Activated CD4-positive, alpha-beta T cell treated with anti-CD3 and anti-CD28 coated beads, Interleukin-2, amount 10 ng/mL, durations not matched to agents 24 days and 14 days (primary cell): ENCODE measurements around the gene GUSB. TPM values are rescaled to one million over a fixed set of nuclear protein-coding genes. Genes with fewer than 3 reads are reported as not detected.

Experiments
- DNase-seq: peaks from one replicate; pipeline ENCODE4 v3.0.0; 2022
- H3K27ac Mint-ChIP-seq: one replicate; pipeline ENCODE4 v1.8.0; 2022; ENCODE audit warnings: mild to moderate bottlenecking, mixed read lengths
- H3K27me3 Mint-ChIP-seq: one replicate; pipeline ENCODE4 v1.8.0; 2022; ENCODE audit warnings: mixed read lengths
- H3K36me3 Mint-ChIP-seq: one replicate; pipeline ENCODE4 v1.8.0; 2022; ENCODE audit warnings: low read depth, mild to moderate bottlenecking, mixed read lengths
- H3K4me1 Mint-ChIP-seq: one replicate; pipeline ENCODE4 v1.8.0; 2021; ENCODE audit warnings: mixed read lengths
- H3K4me3 Mint-ChIP-seq: one replicate; pipeline ENCODE4 v1.8.0; 2022; ENCODE audit warnings: mild to moderate bottlenecking, moderate library complexity, mixed read lengths
- H3K9me3 Mint-ChIP-seq: one replicate; pipeline ENCODE4 v1.8.0; 2021; ENCODE audit warnings: mixed read lengths
- intact Hi-C: fragments of 100-400 bp; cut with micrococcal nuclease; formaldehyde crosslinking; loops from one replicate; pipeline ENCODE4 v1.15.1; 2023
- total RNA-seq: library from RNA; stranded (reverse); gene quantifications from 2 replicates; pipeline ENCODE4 v1.2.3, GENCODE V29; 2022

The GUSB gene
- total RNA-seq, 1 donor from 2014 or later: 52.2 TPM

DNA sequence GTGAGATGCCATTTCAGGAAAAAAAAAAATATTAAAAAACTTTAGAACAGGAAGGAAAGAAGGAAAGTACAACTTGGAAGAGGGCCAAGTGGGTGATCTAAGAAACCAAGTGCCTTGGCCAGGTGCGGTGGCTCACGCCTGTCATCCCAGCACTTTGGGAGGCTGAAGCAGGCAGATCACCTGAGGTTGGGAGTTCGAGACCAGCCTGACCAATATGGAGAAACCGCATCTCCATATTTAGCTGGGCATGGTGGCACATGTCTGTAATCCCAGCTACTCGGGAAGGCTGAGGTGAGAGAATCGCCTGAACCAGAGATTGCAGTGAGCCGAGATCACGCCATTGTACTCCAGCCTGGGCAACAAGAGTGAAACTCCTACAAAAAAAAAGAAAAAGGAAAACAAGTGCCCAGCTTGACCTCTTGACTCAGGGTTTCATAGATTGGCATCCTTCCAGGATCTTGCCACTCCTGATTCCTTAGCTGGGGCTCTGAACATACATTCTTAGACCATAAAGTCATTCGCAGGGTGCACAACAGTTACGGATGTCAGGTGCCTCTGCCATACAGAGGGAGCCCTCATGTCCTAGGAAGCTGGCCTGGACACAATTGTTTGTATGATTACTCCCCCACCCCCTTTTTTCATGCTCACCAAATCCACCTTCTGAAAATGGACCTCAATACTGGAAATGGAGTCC lies 2.1 kb upstream of the GUSB start:
- no peaks in the 10 kb centered on the region for H3K9me3 Mint-ChIP-seq
- H3K36me3 Mint-ChIP-seq: peaks cover 6% of the 10 kb centered on the region
- peaks cover 10% of the 10 kb centered on the region for H3K4me1 Mint-ChIP-seq
- no peak overlapping the region for H3K4me3 Mint-ChIP-seq
- intact Hi-C loops: loop anchor here (2.0 to 10.0 kb wide), 6 partner anchors 133 to 1679 kb away; partner anchors contain the start of genes SBDS and TYW1
- DNase-seq: no peak
- no peak overlapping the region for H3K27ac Mint-ChIP-seq
- H3K27me3 Mint-ChIP-seq: no peaks in the 10 kb centered on the region

DNA sequence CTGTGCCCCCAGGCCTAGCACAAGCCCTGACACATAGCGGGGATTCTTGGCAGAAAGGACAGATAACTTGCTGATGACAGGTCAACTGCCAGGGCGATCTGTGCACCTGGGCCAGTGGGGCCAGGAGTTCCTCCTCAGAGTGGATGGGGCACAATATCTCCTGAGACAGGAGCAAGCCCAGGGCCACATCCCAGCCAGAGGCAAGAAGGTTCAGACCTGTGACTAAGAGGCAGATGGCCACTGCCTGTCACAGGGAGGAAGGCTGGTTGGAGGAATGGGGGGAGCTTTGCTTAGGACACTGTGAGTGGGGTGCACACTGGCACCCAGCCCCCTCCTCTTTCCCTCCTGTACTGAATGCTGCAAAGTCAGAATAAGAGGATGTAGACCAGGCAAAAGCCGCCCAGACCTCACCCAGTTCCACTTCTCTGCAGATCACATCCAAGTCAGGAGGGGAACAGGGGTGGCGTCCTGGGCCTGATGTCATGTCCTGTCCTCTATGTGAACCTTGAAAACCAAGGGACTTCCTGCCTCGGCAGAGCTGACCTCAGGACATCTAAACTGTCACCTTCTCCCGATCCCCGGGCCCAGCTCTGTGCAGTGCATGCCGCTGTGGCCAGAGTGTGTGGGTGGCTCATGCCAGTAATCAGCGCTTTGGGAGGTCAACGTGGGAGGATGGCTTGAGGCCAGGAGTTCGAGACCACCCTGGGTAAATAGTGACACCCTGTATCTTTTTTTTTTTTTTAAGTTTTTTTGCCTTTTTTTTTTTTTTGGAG lies 1.3 kb downstream of the GUSB start:
- Mint-ChIP-seq H3K4me1 (peaks cover 10% of the 10 kb centered on the region), H3K27ac (peak overlapping the region; percentile 91), H3K9me3 (no peaks in the 10 kb centered on the region), H3K36me3 (peaks cover 17% of the 10 kb centered on the region), H3K27me3 (no peaks in the 10 kb centered on the region), H3K4me3 (peak overlapping the region; percentile 87)
- peak; percentile 89 for DNase-seq
- intact Hi-C loops: loop anchor here (1.0 to 10.0 kb wide), 5 partner anchors 106 to 1676 kb away; partner anchors contain the start of genes SBDS and TYW1

DNA sequence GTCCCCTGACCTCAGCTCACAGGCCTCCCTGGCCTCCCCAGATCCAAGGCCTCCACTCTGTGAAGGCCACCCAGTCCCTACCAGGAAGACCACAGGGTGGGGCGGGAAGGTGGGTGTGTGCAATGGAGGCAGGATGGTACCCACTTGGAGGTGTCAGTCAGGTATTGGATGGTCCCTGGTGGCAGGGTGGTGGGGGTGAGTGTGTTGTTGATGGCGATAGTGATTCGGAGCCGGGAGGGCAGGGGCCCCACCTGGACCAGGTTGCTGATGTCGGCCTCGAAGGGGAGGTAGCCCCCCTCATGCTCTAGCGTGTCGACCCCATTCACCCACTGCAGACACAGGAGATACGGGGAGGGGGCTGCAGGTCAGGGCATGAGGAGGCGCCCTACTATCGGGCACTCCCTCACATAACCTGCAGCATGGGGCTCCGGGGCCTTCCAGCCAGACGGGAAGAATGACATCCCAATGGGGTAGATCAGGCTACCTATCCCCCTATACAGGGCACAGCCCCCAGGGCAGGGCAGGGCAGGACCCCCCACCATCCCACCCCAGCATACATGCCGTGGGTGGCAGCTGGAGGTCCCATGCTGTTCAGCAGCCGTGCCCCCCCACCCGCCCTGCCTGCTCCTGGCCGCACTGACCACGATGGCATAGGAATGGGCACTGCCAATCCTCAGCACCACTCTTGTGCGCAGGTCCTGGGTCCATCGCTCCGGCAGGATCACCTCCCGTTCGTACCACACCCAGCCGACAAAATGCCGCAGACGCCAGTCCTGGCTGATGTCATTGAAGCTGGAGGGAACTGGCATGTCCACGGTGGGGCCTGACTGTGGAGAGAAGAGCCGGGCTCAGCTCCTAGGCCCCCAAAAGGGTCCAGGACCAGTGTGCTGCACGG lies 2.2 kb downstream of the GUSB start:
- H3K27me3 Mint-ChIP-seq: no peaks in the 10 kb centered on the region
- intact Hi-C loops: loop anchor here (1.0 to 10.0 kb wide), 5 partner anchors 106 to 1675 kb away; partner anchors contain the start of genes SBDS and TYW1
- no peaks in the 10 kb centered on the region for H3K9me3 Mint-ChIP-seq
- H3K4me1 Mint-ChIP-seq: peaks cover 10% of the 10 kb centered on the region
- peak overlapping the region; percentile 91 for H3K27ac Mint-ChIP-seq
- H3K36me3 Mint-ChIP-seq: peaks cover 17% of the 10 kb centered on the region
- peak overlapping the region; percentile 87 for H3K4me3 Mint-ChIP-seq
- no peak for DNase-seq

DNA sequence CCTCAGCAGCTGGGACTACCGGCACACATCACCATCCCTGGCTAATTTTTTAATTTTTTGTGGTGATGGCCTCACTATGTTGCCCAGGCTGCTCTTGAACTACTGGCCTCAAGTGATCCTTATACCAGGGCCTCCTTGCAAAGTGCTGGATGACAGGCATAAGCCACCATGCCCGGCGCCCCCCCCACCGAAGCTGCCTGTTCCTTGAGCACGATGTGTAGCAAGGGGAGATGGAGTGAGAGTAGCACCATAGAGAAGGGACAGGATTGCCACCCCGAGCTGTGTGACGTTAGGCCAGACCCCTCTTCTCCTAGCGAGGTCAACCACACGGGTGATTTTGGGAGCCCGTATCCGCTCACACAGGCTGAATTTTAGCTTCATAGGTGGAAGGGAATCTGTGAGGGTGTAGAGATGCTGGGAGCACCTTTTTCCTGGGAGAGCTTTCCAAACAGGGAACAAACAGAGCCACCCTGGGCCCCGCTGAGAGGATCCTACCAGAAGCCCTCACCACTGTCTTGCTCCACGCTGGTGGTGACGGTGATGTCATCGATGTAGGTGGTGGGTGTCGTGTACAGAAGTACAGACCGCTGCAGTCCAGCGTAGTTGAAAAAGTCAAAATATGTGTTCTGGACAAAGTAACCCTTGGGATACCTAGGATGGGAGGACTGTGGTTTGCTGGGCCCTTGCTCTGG lies 3.0 kb downstream of the GUSB start:
- peaks cover 20% of the 10 kb centered on the region for H3K36me3 Mint-ChIP-seq
- intact Hi-C loops: no loop called here
- H3K27ac Mint-ChIP-seq: peak overlapping the region; percentile 32
- H3K4me1 Mint-ChIP-seq: peaks cover 10% of the 10 kb centered on the region
- H3K4me3 Mint-ChIP-seq: peak overlapping the region; percentile 30
- no peaks in the 10 kb centered on the region for H3K27me3 Mint-ChIP-seq
- no peak for DNase-seq
- H3K9me3 Mint-ChIP-seq: no peaks in the 10 kb centered on the region

DNA sequence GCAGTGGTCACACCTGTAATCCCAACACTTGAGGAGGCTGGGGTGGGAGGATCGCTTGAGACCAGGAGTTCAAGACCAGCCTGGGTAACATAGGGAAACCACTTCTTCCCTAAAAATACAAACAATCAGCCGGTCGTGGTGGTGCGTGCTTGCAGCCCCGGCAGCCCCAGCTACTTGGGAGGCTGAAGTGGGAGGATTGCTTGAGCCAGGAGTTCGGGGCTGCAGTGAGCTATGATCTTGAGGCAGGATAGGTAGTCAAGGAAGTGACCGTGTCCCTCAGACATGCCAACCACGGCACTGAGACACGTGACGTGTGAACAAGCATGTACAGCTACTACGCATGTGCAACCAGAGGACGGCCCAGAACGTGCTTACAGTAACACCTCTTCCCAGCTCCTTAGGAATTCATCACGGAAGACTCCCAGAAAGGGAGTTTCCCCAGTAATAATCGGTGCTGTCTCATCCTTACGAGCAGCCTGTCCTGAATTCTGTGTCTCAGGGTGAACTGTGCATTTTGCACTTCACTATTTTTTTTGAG lies 5.3 kb downstream of the GUSB start:
- no peaks in the 10 kb centered on the region for H3K27me3 Mint-ChIP-seq
- no peak for DNase-seq
- H3K9me3 Mint-ChIP-seq: no peaks in the 10 kb centered on the region
- peaks cover 35% of the 10 kb centered on the region for H3K36me3 Mint-ChIP-seq
- H3K27ac Mint-ChIP-seq: no peak overlapping the region
- no peak overlapping the region for H3K4me3 Mint-ChIP-seq
- intact Hi-C loops: no loop called here
- peaks cover 10% of the 10 kb centered on the region for H3K4me1 Mint-ChIP-seq

DNA sequence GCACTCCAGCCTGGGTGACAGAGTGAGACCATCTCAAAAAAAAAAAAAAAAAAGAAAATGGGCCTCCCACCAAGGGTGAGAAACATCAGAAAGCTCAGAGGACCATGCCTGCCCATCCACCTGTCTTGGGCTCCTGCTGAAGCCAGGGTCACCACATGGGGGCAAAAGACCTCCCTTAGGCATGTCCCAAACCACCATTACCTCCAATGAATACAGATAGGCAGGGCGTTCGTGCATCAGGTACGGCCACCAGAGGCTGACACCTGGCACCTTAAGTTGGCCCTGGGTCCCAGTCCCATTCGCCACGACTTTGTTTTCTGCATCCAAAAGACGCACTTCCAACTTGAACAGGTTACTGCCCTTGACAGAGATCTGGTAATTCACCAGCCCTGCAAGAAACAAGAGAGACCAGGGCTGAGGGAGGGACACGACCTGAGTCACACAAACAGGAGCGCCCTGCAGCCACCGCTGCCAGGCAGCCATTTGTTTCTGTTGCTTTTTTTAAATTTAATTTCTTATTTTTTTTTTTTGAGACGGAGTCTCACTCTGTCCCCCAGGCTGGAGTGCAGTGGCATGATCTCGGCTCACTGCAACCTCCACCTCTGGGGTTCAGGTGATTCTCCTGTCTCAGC lies 6.1 kb downstream of the GUSB start:
- Mint-ChIP-seq H3K4me1 (peaks cover 8% of the 10 kb centered on the region), H3K4me3 (no peak overlapping the region), H3K36me3 (peaks cover 41% of the 10 kb centered on the region), H3K27ac (no peak overlapping the region), H3K27me3 (no peaks in the 10 kb centered on the region), H3K9me3 (no peaks in the 10 kb centered on the region)
- intact Hi-C loops: no loop called here
- no peak for DNase-seq

- Mint-ChIP-seq H3K27me3 (no peaks in the 10 kb centered on the region), H3K4me3 (no peak overlapping the region), H3K4me1 (peaks cover 2% of the 10 kb centered on the region), H3K36me3 (peaks cover 46% of the 10 kb centered on the region), H3K27ac (no peak overlapping the region), H3K9me3 (no peaks in the 10 kb centered on the region)
- no peak for DNase-seq
- intact Hi-C loops: no loop called here
Measured at GRCh38 chr7:65974876-65975275, 7.1 kb downstream of the GUSB start.

GRCh38 chr7:65974191-65974801 lies 7.7 kb downstream of the GUSB start:
- no peak overlapping the region for H3K27ac Mint-ChIP-seq
- peaks cover 2% of the 10 kb centered on the region for H3K4me1 Mint-ChIP-seq
- no peaks in the 10 kb centered on the region for H3K27me3 Mint-ChIP-seq
- H3K4me3 Mint-ChIP-seq: no peak overlapping the region
- no peaks in the 10 kb centered on the region for H3K9me3 Mint-ChIP-seq
- DNase-seq: no peak
- intact Hi-C loops: no loop called here
- H3K36me3 Mint-ChIP-seq: peaks cover 47% of the 10 kb centered on the region

GRCh38 chr7:65972976-65973375 lies 9.0 kb downstream of the GUSB start:
- Mint-ChIP-seq H3K4me1 (no peaks in the 10 kb centered on the region), H3K27me3 (no peaks in the 10 kb centered on the region), H3K9me3 (no peaks in the 10 kb centered on the region), H3K36me3 (peaks cover 49% of the 10 kb centered on the region), H3K27ac (no peak overlapping the region), H3K4me3 (no peak overlapping the region)
- no peak for DNase-seq
- intact Hi-C loops: no loop called here

DNA sequence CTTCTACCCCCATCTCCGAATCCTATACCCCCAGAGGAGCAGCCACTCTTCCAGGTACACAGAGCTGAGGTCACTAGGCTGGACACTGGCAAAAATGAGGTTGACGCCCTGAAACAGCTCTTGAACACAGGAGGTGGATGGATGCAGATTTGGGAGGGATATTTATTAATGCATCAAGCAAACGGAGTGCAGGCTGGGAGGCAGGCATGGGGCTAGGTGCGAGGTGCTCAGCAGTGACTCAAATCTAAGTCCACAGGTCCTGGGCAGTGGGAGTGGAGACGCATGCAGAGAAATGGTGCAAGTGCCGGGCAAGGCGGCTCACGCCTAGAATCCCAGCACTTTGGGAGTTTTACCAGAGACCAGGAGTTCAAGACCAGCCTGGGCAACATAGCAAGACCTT lies 11.0 kb downstream of the GUSB start:
- no peaks in the 10 kb centered on the region for H3K27me3 Mint-ChIP-seq
- peaks cover 62% of the 10 kb centered on the region for H3K36me3 Mint-ChIP-seq
- intact Hi-C loops: no loop called here
- no peak for DNase-seq
- no peaks in the 10 kb centered on the region for H3K4me1 Mint-ChIP-seq
- no peak overlapping the region for H3K4me3 Mint-ChIP-seq
- H3K27ac Mint-ChIP-seq: no peak overlapping the region
- H3K9me3 Mint-ChIP-seq: no peaks in the 10 kb centered on the region

- Mint-ChIP-seq H3K4me3 (no peak overlapping the region), H3K27me3 (no peaks in the 10 kb centered on the region), H3K27ac (no peak overlapping the region), H3K4me1 (no peaks in the 10 kb centered on the region), H3K9me3 (no peaks in the 10 kb centered on the region), H3K36me3 (peaks cover 63% of the 10 kb centered on the region)
- intact Hi-C loops: no loop called here
- DNase-seq: no peak
Measured at GRCh38 chr7:65968256-65969185, 13.5 kb downstream of the GUSB start.
